ENCODE results near the gene NPC1.

GRCh38 chr18:23515911-23516546 lies 70.3 kb downstream of the NPC1 start:
- no peak for TF ChIP-seq EGR1 (IDR thresholded peaks at IDR 0.05; ENCODE audit: low read depth in 2 of 2)
- peak; percentile 89 to 94 for TF ChIP-seq RAD21 (IDR thresholded peaks at IDR 0.05)
- no peak for TF ChIP-seq REST (IDR thresholded peaks at IDR 0.05)
- TF ChIP-seq CTCF (IDR thresholded peaks at IDR 0.05; ENCODE audit: low read depth, low read length, missing input control): peak; percentile 83
- no peak for TF ChIP-seq JUND (IDR thresholded peaks at IDR 0.05)

Data from liver (tissue), 3 donors.